ENCODE data around the gene CNRIP1.

- TF ChIP-seq POLR2A (IDR thresholded peaks at IDR 0.05) (no peak), CTCF (IDR thresholded peaks at IDR 0.05) (no peak)
Observed at GRCh38 chr2:68284896-68285295, 34.9 kb downstream of the CNRIP1 start.
